HG03439 (cell line): ENCODE data around the gene AXIN2.
"Not testable (repeated sequence)": the region's sequence is repeated elsewhere in the genome, so short reads cannot be mapped to it uniquely, and the experiment has no call there.

ENCODE experiments used
- ATAC-seq: cut with Tn5 transposase; IDR thresholded peaks from one replicate; pipeline ENCODE4 v1.9.1; 2021; ENCODE audit warnings: mild to moderate bottlenecking, moderate library complexity; ENCODE audit not compliant: unreplicated experiment

The AXIN2 gene

DNA sequence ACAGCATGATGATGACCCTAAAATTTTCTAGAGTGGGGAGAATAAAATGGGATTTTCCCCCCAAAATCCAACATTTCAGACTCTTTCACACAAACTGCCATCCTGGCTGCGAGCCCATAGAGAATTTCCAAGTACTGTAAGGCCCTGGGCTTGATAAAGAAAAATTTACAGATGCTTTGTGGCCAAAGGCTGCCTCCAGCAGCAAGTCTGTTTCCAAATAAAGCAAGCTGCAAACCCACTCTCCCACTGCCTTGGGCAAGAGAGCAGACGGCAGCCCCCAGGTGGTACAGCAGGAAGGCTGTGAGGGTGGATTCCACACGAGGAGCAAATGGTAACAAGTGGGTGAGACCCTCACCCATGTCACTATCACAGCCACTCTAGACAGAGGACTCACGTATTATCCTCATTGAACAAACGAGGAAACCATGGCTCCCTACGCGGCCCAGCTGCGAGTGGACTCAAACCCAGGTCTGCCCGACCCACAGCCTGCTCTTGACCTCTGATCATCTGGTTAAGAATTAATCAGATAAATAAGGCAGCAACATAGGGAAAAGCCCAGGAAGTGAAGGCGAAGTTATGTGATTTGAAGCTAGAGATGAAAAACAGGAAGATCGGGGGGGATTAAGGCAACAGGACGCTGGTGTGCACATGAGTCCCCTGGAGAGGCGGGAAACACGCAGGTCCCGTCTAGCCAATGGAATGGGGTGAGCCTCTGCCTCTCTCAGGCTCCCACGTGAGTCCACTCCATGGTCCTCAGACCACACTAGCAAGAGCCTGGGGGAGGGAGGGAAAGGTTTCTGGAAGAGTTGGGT is 37.4 kb downstream of the AXIN2 start:
- no peak for ATAC-seq

DNA sequence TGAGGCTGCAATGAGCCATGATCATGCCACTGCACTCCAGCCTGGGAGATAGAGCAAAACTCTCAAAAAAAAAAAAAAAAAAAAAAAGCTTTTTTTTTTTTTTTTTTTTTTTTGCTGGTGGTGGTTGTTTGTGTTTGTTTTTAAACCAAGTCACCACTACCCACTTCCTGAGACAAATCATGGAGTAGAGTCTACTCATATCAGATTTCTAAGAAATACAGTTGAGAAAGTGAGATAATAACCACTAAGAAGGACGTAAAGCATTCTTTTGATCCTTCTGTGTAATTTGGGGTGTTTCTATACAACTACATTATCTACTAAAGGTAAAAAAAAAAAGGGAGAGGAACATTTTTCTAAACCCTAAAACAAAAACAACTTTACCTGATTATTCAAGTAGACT is 38.0 kb downstream of the AXIN2 start:
- no peak for ATAC-seq

DNA sequence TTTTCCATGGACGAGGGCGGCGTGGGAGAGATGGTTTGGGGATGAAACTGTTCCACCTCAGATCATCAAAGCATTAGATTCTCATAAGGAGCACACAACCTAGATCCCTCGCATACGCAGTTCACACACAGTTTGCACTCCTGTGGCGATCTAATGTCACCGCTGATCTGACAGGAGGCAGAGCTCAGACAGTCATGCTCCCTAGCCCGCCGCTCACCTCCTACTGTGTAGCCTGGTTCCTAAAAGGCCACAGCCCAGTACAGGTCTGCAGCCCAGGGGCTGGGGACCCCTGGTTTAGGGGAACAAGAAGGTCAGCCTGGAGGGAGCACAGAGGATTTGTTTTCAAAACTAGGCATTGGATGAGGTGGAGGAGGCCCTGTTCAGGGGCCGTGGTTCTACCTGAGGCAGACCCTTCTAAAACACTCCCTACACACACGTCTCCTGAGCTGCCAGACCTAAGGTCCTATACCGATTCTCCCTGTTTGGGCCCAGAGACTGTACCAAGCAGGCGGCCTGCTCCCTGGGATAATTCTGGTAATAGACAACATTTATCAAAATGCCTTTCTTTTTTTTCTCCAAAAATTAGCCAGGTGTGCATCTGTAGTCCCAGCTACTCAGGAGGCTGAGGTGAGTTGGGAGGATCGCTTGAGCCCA is 38.6 kb downstream of the AXIN2 start:
- ATAC-seq = no peak

DNA sequence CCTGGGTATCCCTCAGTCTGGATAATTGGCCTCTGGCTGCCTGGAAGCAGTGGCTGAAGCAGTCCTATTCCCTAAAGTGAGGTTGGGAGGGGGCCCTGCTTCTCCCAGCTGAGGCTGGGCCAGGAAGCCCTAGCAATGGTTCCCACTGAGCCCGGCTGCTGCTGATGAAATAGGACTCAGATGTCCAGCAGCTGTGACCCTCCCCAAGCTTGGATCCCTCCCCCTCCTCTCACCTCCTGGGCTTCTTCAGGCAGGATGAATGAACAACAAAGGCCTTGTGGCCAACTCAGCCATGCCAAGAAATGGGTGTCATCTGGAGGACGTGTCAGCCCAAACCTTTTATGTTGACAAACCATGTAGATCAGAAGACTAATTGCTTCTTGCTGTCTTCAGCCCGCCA is 42.0 kb downstream of the AXIN2 start:
- no peak for ATAC-seq

DNA sequence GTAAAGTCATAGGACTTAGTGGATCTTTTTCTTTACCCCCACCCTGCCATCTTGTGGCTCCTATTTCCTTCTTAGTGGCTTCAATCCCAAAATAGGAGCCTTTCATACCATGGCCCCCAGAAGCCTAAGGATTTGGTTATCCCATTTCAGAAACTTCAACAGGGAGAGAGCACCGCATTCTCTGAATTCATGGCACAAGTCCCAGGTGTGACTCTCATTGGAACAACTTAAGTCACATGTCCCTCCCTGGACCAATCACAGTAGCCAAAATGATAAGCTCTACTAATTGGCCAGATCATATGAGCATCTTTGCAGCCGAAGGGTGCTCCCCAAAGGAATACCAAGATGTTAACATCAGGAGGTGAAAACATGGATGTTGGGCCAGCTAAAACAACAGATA is 43.2 kb downstream of the AXIN2 start:
- no peak for ATAC-seq

DNA sequence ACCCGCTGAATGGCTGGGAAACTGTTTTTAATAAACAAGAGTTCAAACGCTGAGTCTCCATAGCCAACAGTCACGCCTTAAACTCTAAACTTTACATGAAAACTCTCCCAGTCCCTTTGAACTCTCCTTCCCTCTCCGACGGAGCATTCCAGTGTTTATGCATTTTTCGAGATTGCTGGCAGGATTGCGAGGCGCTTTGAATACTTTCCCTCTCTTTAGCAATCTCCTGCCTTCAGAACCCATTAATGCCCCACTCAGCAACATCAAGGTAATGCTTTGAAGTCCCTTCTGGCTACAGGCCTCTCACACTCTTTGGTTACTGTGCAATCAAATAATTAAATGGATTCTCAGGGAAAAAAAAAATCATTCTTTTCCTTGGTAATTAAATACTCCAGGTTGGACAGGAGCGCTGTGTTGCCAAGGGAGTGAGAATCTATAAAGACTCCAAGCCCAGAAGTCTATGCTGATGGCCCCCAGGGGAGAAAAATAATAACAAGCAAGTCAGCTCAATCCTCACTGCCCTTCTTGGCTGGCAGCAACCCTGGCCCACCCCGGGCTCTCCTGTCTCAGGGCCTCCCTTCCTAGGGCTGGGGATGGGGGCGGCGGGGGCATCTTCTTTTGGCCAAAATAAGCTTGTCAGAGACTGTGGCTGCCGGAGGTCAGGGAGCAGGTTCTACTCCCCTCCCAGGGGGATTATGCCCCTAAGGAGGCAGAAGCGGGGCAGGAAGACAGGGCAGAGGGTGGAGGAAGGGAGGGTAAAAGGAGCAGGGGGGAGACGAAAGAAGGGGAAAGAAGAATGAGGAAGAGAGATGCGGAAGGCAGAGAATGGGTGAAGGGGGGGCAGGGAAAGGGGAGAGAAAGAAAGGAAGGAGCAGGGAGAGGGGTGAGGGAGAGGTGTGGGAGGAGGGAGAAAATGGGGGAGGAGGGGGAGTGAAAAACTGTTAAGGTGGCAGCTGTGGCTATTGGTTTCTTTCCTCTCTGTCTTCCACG is 45.2 kb downstream of the AXIN2 start:
- ATAC-seq = no peak

DNA sequence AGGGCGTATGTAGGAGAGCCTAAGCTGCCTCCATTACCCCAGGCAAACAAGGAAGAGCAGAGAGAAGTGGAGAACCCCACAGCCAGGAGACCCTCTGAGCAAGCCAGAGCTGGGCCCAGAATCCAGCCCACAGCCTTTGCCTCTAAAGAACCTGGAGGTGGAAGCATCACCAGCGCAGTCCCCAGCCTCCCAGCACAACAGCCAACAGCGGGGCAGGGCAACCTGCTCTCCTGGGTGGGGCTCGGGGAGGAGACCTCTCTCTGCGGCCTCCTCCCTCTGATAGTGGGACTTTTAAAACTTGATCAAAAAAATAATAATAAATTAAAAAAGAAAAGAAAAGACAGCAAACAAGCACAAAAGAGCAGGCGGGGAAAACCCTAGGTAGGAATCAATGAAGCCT is 45.9 kb downstream of the AXIN2 start:
- no peak for ATAC-seq

DNA sequence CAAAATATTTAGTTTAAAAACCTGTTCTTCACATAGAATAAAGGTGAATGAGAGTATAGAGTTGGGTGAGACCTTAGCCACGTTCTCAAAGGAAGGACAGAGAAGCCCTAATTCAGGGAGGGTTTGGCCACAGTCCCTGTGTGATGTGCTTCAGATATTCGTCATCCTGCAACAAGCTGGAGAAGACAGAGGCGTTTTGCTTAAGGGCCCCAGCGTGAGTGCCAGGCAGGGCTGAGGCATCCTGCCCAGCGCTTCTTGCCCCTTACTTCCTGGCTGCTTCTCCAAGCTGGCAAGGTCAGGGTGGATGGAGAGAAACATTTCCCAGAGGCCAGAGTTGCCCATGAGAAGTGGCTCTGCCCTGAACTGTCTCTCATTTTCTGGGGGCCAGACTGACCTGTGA is 46.9 kb downstream of the AXIN2 start:
- no peak for ATAC-seq

DNA sequence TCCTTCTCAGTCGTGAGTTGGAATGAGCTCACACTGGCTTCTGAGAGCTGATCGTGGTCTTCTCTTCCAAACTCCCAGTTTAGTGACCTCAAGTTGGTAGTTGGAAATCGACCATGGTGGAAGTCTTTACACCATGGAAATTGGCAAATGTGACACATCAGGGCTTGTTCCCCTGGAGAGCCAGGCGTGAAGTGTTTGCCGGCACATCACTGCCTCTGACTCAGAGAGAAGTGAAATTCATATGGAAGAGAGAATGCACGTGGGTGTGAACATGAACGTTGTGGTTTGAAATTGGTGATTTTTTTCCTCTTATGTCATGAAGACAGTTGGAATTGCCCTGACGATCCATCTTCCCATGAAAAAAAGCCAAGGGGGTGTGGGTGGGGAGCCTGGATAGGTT is 47.4 kb downstream of the AXIN2 start:
- no peak for ATAC-seq

DNA sequence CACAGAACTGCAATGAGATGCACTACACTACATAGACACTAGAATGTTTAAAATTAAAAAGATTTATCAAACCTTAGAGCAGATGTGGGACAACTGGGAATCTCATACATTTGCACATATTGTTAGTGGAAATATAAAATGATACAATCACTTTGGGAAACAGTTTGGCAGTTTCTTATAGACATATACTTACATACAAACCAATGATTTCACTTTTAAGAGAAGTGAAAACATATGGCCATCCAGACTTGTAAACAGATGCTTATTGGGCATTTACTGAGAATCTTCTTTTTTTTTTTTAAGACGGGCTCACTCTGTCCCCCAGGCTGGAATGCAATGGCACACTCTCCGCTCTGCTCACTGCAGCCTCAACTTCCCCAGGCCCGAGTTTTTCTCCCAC is 50.1 kb downstream of the AXIN2 start:
- ATAC-seq = no peak

DNA sequence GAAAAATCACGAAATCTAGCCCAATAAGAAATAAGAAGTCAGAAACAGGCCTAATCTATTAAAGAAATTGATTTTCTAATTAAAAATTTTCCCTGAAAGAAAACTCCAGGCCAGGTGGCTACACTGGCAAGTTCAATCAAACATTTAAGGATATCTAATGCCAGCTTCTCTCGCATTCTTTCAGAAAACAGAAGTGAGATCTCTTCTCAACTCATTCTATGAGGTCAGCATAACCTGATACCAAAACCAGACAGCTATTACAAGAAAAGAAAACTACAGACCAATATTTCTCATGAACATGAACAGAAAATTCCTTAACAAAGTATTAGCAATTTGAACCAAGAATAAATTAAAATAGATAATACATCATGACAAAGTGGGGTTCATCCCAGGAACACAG is 52.4 kb downstream of the AXIN2 start:
- no peak for ATAC-seq

DNA sequence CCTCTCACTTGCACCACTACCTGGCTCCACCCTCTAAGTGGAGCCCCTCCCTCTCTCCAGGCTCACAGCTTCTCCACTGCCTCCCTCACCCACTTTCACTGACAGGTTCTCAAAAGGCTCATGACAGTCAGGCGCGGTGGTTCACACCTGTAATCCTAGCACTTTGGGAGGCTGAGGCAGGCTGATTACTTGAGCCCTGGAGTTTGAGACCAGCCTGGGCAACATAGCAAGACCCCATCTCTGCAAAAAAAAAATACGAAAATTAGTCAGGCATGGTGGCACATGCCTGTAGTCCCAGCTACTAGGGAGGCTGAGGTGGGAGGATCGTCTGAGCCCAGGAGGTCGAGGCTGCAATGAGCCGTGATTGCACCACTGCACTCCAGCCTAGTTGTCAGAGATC is 56.8 kb downstream of the AXIN2 start:
- not testable (repeated sequence) for ATAC-seq

DNA sequence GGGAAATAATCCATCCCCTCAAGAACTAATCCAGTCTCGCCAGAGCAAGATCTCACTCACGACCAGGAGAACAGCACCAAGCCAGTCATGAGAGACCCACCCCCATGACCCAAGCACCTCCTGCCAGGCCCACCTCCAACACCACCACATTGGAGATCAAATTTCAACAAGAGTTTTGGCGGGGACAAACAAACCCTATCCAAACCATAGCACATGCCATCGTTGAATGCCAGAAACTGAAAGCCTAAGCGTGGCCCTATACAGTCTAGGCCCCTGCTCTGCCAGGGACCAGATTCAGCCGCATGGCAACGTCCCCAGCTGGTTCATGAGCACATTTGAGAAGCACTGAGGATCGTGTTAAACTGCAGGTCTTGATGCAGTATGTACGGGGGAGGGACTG is 57.3 kb downstream of the AXIN2 start:
- no peak for ATAC-seq

DNA sequence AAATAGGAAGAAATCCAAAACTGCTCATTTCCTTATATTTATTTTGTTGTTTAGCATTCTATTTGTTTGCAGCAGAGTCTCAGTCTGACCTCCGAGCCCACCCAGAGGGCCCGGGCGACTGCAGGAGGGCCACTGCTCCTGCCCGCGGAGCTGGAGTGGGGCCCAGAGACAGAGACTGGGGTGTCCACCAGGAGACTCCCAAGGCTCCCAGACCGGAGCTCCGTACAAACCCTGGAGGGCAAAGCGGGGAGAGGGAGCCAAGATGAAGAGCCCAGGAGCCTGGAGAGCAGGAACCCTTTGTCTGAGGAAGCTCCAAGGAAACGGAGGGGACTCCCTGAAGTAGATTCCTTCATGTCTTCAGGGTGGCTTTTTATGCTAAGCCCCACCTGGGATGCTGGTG is 57.9 kb downstream of the AXIN2 start:
- no peak for ATAC-seq

DNA sequence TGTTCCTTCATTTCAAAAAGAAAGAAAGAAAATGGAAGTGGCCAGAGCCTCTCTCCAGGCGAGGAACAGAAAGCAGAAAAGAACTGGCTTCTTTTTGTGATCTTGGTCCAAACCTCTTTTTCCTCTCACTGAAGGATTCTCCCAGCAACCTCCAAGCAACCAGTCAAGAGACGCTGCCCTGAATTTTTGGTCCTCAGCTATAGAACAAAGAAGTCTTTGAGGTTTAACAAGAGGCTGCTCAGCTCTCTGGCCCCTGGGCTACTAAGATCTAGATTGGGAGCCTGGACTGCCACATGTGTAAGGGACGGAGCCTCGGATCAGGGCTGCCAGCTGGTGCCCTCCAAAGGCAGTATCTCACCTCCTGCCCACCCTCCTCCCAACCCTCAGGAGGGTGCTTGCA is 62.6 kb downstream of the AXIN2 start:
- no peak for ATAC-seq

DNA sequence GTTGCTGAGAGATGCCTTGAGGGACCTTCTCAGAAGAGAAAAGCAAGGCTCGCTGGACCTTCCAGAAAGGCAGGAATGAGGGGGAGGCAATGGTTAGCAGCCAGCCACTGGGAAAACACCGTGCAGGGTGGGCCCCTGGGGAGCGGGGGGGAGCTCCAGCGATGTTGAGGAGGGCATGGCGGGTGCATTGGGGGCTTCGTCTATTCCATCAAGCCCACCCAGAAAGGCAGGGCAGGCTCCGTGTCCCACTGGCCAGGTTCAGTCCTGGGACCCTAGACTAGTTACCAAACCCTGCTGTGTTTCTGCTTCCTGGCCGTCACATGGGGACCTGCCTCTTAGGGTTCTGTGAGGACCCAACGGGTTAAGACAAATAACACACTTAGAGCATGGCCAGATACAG is 64.6 kb downstream of the AXIN2 start:
- no peak for ATAC-seq

DNA sequence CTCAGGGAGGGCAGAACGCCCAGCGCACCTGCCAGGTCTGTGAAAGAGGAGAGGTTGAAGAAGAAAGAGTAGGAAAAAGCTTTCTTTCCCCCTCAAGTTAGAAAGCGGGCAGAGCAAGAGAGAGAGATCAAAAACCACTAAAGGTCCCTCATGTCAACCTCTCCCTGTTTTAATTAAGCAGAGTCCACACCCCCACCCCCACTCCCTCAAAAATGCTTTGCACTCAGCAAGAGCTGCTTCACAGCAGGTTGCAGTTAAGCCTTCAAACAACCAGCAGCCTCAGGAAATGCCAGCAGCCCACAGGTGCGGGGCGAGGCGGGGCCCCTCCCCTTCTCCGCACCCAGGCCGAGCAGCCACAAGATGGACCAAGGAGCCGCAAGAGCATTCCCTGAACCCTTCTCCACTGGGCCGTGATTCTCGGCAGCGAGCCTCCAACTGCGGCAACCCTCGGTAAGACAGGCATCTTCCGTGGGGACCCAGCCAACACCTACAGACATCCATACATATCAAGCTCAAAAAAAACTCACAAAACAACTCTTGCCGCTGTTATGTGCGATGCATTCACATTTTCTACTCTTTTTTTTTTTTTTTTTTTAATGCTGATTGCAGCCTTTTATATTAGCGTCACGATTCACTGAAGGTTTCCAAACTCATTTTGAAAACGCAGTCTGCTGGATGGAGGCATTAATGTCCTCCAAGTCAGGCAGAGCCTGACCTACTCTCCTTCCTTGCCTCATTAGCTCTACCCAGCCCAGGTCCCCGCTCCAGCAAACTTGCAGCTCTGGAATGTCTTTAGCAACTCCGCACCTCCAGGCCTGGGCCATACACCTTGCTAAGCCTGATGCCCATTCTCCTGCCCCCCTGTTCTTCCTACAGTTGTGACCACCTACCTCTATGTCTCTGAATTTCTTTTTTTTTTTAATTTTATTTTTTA is 66.1 kb downstream of the AXIN2 start:
- no peak for ATAC-seq

DNA sequence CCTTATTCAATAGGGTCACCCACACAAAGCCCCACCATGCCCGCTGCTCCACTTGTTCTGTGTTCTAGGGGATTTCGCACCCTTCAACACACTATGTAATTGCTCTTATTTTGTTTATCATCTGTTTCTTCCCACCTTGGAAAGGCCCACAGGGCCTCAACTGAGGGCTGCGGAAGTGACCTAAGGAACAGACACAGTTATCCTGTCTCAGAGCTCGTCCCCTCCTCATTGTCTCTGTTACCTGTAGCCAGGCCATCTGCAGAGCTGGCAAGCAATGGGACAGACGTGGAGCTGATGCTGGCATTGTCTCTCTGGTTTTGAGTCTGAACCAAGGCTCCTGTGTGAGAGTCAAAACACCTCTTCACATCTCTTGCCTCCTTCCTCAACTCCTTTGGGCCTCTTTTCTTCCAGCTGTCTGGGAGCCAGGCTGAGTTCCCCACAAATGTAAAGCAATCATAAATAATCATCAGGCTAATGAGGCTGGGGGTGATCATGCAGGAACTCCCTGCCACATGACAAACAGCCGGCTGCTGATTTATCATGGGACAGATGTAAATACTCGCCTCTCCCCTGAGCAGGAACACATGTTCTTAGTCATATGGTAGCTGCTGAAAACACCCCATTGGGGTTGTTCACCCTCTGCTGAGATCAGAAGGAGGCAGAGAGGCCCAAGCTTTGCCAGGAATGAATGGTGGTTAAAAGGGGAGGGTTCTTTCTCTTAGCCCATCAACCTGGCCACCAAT is 71.9 kb downstream of the AXIN2 start:
- ATAC-seq = no peak

DNA sequence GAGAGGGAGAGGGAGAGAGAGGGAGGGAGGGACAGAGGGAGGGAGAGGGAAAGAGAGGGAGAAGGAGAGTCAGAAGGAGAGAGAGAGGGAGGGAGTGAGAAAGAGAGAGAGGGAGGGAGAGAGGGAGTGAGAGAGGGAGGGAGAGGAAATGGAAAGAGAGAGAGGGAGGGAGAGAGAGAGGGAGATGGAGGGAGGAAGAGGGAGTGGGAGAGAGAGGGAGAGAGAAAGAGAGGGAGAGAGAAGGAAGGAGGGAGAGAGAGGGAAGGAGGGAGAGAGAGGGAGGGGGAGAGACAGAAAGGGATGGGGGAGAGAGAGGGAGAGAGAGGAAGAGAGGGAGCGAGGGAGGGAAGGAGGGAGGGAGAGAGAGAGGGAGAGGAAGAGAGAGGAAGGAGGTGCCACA is 72.8 kb downstream of the AXIN2 start:
- ATAC-seq = no peak

DNA sequence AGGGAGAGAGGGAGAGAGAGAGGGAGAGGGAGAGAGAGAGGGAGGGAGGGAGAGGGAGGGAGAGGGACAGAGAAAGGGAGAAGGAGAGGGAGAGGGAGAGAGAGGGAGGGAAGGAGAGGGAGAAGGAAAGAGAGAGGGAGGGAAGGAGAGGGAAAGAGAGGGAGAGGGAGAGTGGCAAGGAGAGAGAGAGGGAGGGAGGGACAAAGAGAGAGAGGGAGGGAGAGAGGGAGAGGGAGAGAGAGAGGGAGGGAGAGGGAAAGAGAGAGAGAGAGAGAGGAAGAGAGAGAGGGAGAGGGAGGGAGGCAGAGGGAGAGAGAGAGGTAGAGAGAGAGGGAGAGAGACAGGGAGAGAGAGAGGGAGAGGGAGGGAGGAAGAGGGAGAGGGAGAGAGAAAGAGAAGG is 73.5 kb downstream of the AXIN2 start:
- ATAC-seq = no peak
